Measurements from ENCODE around the gene CRLF1. TPM values are rescaled to one million over a fixed set of nuclear protein-coding genes. Genes with fewer than 3 reads are reported as not detected.

CRLF1 gene
- total RNA-seq, 1 experiment from 2014 or later = 4.3 TPM

DNA sequence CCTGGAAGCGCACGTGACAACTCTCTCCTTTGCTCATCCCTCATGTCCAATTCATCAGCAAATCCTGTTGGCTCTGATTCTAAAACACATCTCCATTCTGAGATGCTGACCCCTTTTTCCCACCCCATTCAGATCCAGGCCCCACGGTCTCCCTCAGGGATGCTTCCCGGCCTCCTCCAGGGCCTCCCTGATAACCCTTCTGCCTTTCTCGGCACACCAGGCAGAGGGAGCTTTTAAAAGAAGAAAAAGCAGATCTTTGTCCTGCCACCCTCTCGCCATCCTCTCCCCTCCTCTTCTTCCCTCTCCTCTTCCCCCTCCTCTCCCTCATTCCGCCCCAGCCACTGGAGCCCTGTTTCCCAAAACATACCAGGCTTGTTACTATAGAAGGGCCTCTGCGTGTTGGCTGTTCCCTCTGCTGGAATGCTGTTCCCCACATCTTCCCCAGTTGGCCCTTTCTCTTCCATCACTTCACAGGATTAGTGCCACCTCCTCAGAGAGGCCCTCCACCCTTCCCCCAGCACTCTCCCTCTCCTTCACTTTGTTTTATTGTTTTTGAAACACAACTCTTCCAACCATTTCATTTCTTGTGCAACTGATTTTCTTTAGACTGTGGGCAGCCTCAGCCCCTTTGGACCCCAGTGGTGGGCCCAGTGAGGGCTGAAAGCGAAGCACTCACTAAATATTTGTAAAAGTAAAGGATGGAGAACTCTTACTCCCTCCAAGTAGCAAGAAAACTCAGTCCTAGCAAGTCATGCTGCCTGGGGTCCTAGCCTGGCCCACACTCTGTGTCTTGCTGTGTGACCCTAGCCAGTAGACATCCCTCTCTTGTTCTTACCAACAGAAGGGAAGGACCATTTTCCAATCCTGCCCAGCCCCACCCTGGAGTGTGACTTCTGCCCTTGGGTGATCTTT, 2.5 kb upstream of the CRLF1 start:
- TF ChIP-seq, protein P1, sequence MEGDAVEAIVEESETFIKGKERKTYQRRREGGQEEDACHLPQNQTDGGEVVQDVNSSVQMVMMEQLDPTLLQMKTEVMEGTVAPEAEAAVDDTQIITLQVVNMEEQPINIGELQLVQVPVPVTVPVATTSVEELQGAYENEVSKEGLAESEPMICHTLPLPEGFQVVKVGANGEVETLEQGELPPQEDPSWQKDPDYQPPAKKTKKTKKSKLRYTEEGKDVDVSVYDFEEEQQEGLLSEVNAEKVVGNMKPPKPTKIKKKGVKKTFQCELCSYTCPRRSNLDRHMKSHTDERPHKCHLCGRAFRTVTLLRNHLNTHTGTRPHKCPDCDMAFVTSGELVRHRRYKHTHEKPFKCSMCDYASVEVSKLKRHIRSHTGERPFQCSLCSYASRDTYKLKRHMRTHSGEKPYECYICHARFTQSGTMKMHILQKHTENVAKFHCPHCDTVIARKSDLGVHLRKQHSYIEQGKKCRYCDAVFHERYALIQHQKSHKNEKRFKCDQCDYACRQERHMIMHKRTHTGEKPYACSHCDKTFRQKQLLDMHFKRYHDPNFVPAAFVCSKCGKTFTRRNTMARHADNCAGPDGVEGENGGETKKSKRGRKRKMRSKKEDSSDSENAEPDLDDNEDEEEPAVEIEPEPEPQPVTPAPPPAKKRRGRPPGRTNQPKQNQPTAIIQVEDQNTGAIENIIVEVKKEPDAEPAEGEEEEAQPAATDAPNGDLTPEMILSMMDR (IDR thresholded peaks at IDR 0.05; ENCODE audit: unreplicated experiment) = no peak
- Mint-ChIP-seq H3K9me3 (ENCODE audit: unreplicated experiment) (no peaks in the 10 kb centered on the region), H3K27ac (ENCODE audit: low read depth, unreplicated experiment) (no peak overlapping the region), H3K36me3 (ENCODE audit: insufficient read depth, unreplicated experiment) (no peaks in the 10 kb centered on the region), H3K27me3 (ENCODE audit: insufficient read depth, unreplicated experiment) (peaks cover 68% of the 10 kb centered on the region), H3K4me1 (ENCODE audit: insufficient read depth, unreplicated experiment) (peaks cover 11% of the 10 kb centered on the region), H3K4me3 (ENCODE audit: unreplicated experiment) (no peak overlapping the region)
- CTCF ChIA-PET = interaction anchor here (0.6 to 1.0 kb wide), 2 partner anchors 15 to 378 kb away, joined by 3 to 4 read pairs; no protein-coding TSS in a partner anchor
- intact Hi-C loops (cut with micrococcal nuclease) = no loop called here
- no peak for DNase-seq (ENCODE audit: unreplicated experiment)
- BruUV-seq (replicated peaks) = no TSS peak
- POLR2A ChIA-PET = no interaction called here

DNA sequence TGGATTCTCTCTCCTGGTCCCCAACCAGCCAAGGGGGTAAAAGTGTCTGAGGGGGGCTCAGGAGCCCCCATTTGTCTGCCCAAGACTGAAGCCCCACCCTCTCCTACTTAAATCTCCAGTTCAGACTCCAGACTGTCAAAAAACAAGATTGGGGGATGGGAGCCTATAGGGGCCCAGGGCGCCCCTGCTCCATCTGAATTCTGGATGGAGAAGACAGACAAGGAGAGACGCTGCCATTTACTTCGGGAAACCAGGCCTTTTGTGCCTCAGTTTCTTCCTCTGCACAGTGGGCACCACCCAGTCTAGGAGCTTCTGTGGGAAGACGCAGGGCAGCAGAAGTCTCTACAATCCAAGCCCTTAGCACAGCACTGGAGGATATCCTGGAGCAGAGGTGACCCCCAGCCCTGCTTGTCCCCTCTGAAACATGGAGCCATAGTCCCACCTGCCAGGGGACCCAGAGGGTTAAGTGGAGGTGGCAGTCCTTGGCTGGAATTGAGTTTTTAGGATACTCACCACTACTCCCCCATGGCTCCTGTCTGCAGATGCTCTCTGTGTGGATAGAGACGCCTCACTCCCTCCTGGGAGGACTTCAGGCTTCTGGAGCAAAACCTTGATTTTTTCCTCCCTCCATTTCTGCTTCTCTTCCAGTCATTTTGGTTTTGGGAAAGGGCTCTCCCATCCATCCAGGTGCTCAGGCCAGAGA, 1.7 kb upstream of the CRLF1 start:
- TF ChIP-seq, protein P1 (IDR thresholded peaks at IDR 0.05; ENCODE audit: unreplicated experiment) = no peak
- intact Hi-C loops (cut with micrococcal nuclease) = no loop called here
- no peak for DNase-seq (ENCODE audit: unreplicated experiment)
- H3K36me3 Mint-ChIP-seq (ENCODE audit: insufficient read depth, unreplicated experiment) = no peaks in the 10 kb centered on the region
- no TSS peak for BruUV-seq (replicated peaks)
- peaks cover 11% of the 10 kb centered on the region for H3K4me1 Mint-ChIP-seq (ENCODE audit: insufficient read depth, unreplicated experiment)
- H3K4me3 Mint-ChIP-seq (ENCODE audit: unreplicated experiment) = peak overlapping the region; percentile 72
- no peaks in the 10 kb centered on the region for H3K9me3 Mint-ChIP-seq (ENCODE audit: unreplicated experiment)
- ChIA-PET CTCF (interaction anchor here (1.5 kb wide), 1 partner anchor 20 kb away, joined by 3 read pairs; the partner anchor contains the start of gene REX1BD), POLR2A (interaction anchor here (0.7 to 1.4 kb wide), 2 partner anchors 11 to 19 kb away, joined by 3 to 6 read pairs; partner anchors contain the start of gene REX1BD)
- peaks cover 64% of the 10 kb centered on the region for H3K27me3 Mint-ChIP-seq (ENCODE audit: insufficient read depth, unreplicated experiment)
- no peak overlapping the region for H3K27ac Mint-ChIP-seq (ENCODE audit: low read depth, unreplicated experiment)

DNA sequence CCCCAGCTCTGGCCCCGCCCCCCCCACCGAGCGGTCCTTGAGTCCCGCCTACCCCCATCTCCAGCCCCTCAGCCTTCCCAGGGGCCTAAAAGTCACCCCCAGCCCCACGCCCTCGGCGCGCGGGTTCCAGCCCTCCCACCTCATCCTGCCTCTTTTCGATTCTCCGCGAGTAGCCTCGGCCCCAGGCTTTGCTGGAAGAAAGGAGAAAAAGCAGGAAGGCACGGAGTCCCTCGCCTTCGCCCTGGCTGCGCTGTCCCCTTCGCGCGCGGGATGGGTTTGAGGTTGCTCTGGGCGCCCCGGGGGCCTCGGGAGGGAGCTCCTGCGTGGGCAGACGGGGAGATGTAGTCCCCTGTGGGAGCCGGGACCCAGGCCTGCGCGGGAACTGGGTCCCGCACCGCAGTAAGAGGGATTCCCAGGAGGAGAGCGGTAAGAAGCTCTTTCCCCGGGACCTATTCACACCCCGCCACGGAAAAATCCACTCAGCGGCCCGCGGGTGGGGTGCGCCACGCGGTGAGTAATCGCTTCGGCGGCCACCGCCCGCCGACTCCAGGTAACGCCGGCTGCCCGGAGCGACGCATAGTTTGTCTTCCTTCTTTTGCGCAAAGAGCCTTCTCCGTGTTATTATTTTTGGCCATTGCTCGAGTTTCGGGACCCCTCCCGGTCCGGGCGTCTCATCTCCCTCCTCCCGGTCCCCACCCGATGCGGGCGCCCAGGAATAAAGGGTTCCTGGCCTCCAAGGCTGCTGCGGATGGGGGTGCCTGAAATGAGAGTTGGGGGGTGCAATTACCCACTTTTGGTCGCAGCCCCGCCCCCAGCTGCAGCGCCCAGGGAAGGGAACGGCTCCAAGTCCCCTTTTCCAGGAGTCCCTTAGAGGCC, 865 bp upstream of the CRLF1 start:
- ChIA-PET CTCF (interaction anchor here (1.5 kb wide), 1 partner anchor 19 kb away, joined by 3 read pairs; the partner anchor contains the start of gene REX1BD), POLR2A (interaction anchor here (0.6 to 1.4 kb wide), 3 partner anchors 12 to 49 kb away, joined by 3 to 6 read pairs (median 3); partner anchors contain the start of gene REX1BD)
- peaks cover 63% of the 10 kb centered on the region for H3K27me3 Mint-ChIP-seq (ENCODE audit: insufficient read depth, unreplicated experiment)
- TF ChIP-seq, protein P1 (IDR thresholded peaks at IDR 0.05; ENCODE audit: unreplicated experiment) = no peak
- H3K9me3 Mint-ChIP-seq (ENCODE audit: unreplicated experiment) = no peaks in the 10 kb centered on the region
- intact Hi-C loops (cut with micrococcal nuclease) = no loop called here
- no peak overlapping the region for H3K27ac Mint-ChIP-seq (ENCODE audit: low read depth, unreplicated experiment)
- H3K36me3 Mint-ChIP-seq (ENCODE audit: insufficient read depth, unreplicated experiment) = no peaks in the 10 kb centered on the region
- peak overlapping the region; percentile 72 for H3K4me3 Mint-ChIP-seq (ENCODE audit: unreplicated experiment)
- H3K4me1 Mint-ChIP-seq (ENCODE audit: insufficient read depth, unreplicated experiment) = peaks cover 10% of the 10 kb centered on the region
- DNase-seq (ENCODE audit: unreplicated experiment) = no peak
- BruUV-seq (replicated peaks) = no TSS peak

All from MCF 10A (cell line).